Measurements from ENCODE around the gene SLC6A13. TPM values are rescaled to one million over a fixed set of nuclear protein-coding genes. Genes with fewer than 3 reads are reported as not detected.
"Not testable (repeated sequence)": the region's sequence is repeated elsewhere in the genome, so short reads cannot be mapped to it uniquely, and the experiment has no call there.

SLC6A13 gene
- 1 to 10 TPM; 2.6 to 3.3 TPM for total RNA-seq

GRCh38 chr12:262817-263216, at the start of gene SLC6A13:
Gene SLC6A13 (minus strand): TSS chr12:262836. CDS start chr12:260052, 2,784 bp downstream.
- Mint-ChIP-seq H3K27me3 (ENCODE audit: low read depth) (peaks cover 8% of the 10 kb centered on the region), H3K27ac (no peak within 1 kb of the TSS), H3K36me3 (ENCODE audit: insufficient read depth in 2 of 2) (no peaks in the 10 kb centered on the region), H3K4me3 (no peak within 1 kb of the TSS), H3K9me3 (no peaks in the 10 kb centered on the region), H3K4me1 (ENCODE audit: low read depth) (peaks cover 10% of the 10 kb centered on the region)
- ATAC-seq (replicated peaks in 1 of 2) (no peak), DNase-seq (no peak)

DNA sequence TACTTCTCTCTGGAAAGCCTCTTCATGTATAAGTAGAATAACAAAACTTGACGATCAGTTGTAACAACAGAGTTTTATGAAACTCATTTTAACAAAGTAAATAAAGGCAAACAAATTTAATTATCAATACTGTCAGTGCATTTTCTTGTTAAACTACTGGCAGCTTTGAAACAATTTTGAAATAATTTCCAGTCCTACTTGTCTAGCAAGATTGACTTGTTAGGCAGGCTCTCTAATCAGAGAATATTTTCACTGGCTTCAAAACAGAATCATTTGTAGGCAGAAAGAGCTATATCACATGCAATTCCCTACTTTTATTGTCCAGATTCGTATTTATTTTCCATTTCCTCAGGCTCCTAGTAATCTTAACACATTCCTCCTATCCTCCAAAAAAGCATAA, 45.9 kb upstream of the SLC6A13 start:
- H3K4me1 Mint-ChIP-seq (ENCODE audit: low read depth) = no peaks in the 10 kb centered on the region
- H3K27ac Mint-ChIP-seq = no peak overlapping the region
- H3K27me3 Mint-ChIP-seq (ENCODE audit: low read depth) = no peaks in the 10 kb centered on the region
- peaks cover 12 to 40% of the 10 kb centered on the region in 2 donors for H3K36me3 Mint-ChIP-seq (ENCODE audit: insufficient read depth in 2 of 2)
- no peak overlapping the region for H3K4me3 Mint-ChIP-seq
- no peak for ATAC-seq (replicated peaks in 1 of 2)
- no peak for DNase-seq
- H3K9me3 Mint-ChIP-seq = no peaks in the 10 kb centered on the region

DNA sequence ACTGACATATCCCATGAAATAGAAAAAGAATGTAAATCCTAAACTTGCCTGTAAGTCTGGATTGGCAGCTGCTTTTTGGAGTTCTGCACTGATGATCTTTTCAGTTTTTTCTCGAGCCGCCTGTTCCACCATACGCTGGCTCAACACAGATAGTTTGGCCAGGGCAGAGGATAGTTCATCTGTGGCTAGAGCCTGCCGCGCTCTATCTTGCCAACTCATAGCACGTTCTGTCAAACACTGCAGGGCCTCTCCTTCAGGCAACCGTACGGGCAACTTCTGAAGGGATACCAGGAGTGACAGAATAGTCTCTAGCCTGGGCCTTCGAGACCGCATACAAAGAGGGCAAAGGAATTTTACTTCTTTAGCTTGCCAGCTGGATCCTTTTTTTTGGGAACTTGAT, 44.8 kb upstream of the SLC6A13 start:
- H3K4me1 Mint-ChIP-seq (ENCODE audit: low read depth) = peaks cover 9% of the 10 kb centered on the region
- no peak overlapping the region for H3K27ac Mint-ChIP-seq
- DNase-seq (no peak), ATAC-seq (replicated peaks in 1 of 2) (no peak)
- H3K4me3 Mint-ChIP-seq = no peak overlapping the region
- H3K9me3 Mint-ChIP-seq = peaks cover 1% of the 10 kb centered on the region in 2 donors
- no peaks in the 10 kb centered on the region for H3K27me3 Mint-ChIP-seq (ENCODE audit: low read depth)
- H3K36me3 Mint-ChIP-seq (ENCODE audit: insufficient read depth in 2 of 2) = peaks cover 17 to 46% of the 10 kb centered on the region in 2 donors

- Mint-ChIP-seq H3K36me3 (ENCODE audit: insufficient read depth in 2 of 2) (peaks cover 37 to 58% of the 10 kb centered on the region in 2 donors), H3K4me1 (ENCODE audit: low read depth) (peaks cover 35% of the 10 kb centered on the region), H3K9me3 (peaks cover 10% of the 10 kb centered on the region in 2 donors), H3K4me3 (no peak overlapping the region), H3K27me3 (ENCODE audit: low read depth) (no peaks in the 10 kb centered on the region), H3K27ac (no peak overlapping the region)
- ATAC-seq (replicated peaks in 1 of 2) (no peak), DNase-seq (no peak)
These were observed 42.2 kb upstream of the SLC6A13 start for GRCh38 chr12:304805-305204.

DNA sequence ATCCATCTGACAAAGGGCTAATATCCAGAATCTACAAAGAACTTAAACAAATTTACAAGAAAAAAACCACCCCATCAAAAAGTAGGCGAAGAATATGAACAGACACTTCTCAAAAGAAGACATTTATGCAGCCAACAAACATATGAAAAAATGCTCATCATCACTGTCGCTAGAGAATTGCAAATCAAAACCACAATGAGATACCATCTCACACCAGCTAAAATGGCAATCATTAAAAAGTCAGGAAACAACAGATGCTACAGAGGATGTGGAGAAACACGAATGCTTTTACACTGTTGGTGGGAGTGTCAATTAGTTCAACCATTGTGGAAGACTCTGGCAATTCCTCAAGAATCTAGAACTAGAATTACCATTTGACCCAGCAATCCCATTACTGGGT, 40.1 kb upstream of the SLC6A13 start:
- peak overlapping the region; percentile 64 for H3K27ac Mint-ChIP-seq
- DNase-seq; H3K27me3 Mint-ChIP-seq (ENCODE audit: low read depth); ATAC-seq (replicated peaks in 1 of 2): not testable (repeated sequence)
- H3K4me1 Mint-ChIP-seq (ENCODE audit: low read depth) = peaks cover 41% of the 10 kb centered on the region
- peaks cover 17 to 18% of the 10 kb centered on the region in 2 donors for H3K9me3 Mint-ChIP-seq
- H3K36me3 Mint-ChIP-seq (ENCODE audit: insufficient read depth in 2 of 2) = peaks cover 48 to 65% of the 10 kb centered on the region in 2 donors
- peak overlapping the region in 1 of 2 donors; percentile 83 for H3K4me3 Mint-ChIP-seq

DNA sequence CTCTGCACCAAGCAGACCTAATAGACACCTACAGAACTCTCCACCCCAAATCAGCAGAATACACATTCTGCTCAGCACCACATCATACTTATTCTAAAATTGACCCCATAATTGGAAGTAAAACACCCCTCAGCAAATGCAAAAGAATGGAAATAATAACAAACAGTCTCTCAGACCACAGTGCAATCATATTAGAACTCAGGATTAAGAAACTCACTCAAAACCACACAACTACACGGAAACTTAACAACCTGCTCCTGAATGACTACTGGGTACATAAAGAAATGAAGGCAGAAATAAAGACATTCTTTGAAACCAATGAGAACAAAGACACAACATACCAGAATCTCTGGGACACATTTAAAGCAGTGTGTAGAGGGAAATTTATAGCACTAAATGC, 37.5 kb upstream of the SLC6A13 start:
- Mint-ChIP-seq H3K27ac (peak overlapping the region; percentile 95), H3K4me1 (ENCODE audit: low read depth) (peaks cover 41% of the 10 kb centered on the region), H3K36me3 (ENCODE audit: insufficient read depth in 2 of 2) (peaks cover 45 to 67% of the 10 kb centered on the region in 2 donors), H3K9me3 (peaks cover 17 to 18% of the 10 kb centered on the region in 2 donors), H3K4me3 (peak overlapping the region; percentile 48 to 83)
- DNase-seq; ATAC-seq (replicated peaks in 1 of 2); H3K27me3 Mint-ChIP-seq (ENCODE audit: low read depth): not testable (repeated sequence)

DNA sequence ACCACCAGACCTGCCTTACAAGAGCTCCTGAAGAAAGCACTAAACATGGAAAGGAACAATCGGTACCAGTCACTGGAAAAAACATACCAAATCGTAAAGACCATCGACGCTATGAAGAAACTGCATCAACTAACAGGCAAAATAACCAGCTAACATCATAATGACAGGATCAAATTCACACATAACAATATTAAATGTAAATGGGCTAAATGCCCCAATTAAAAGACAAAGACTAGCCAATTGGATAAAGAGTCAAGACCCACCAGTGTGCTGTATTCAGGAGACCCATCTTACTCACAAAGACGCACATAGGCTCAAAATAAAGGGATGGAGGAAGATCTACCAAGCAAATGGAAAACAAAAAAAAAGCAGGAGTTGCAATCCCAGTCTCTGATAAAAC, 36.9 kb upstream of the SLC6A13 start:
- peaks cover 17 to 18% of the 10 kb centered on the region in 2 donors for H3K9me3 Mint-ChIP-seq
- peak overlapping the region in 1 of 2 donors; percentile 35 for H3K4me3 Mint-ChIP-seq
- peaks cover 46 to 72% of the 10 kb centered on the region in 2 donors for H3K36me3 Mint-ChIP-seq (ENCODE audit: insufficient read depth in 2 of 2)
- ATAC-seq (replicated peaks in 1 of 2); DNase-seq; H3K27me3 Mint-ChIP-seq (ENCODE audit: low read depth): not testable (repeated sequence)
- H3K4me1 Mint-ChIP-seq (ENCODE audit: low read depth) = peaks cover 46% of the 10 kb centered on the region
- peak overlapping the region; percentile 58 for H3K27ac Mint-ChIP-seq

GRCh38 chr12:298059-298458, 35.4 kb upstream of the SLC6A13 start:
- H3K4me1 Mint-ChIP-seq (ENCODE audit: low read depth) = peaks cover 43% of the 10 kb centered on the region
- not testable (repeated sequence) for H3K27me3 Mint-ChIP-seq (ENCODE audit: low read depth); DNase-seq; H3K27ac Mint-ChIP-seq; ATAC-seq (replicated peaks in 1 of 2); H3K4me3 Mint-ChIP-seq
- peaks cover 17 to 18% of the 10 kb centered on the region in 2 donors for H3K9me3 Mint-ChIP-seq
- peaks cover 44 to 79% of the 10 kb centered on the region in 2 donors for H3K36me3 Mint-ChIP-seq (ENCODE audit: insufficient read depth in 2 of 2)

- Mint-ChIP-seq H3K27me3 (ENCODE audit: low read depth) (no peaks in the 10 kb centered on the region), H3K4me1 (ENCODE audit: low read depth) (peaks cover 14% of the 10 kb centered on the region), H3K36me3 (ENCODE audit: insufficient read depth in 2 of 2) (peaks cover 27 to 67% of the 10 kb centered on the region in 2 donors), H3K27ac (peak overlapping the region; percentile 51), H3K9me3 (peaks cover 7 to 9% of the 10 kb centered on the region in 2 donors), H3K4me3 (no peak overlapping the region)
- no peak for DNase-seq
- ATAC-seq (replicated peaks in 1 of 2) = no peak
These were observed 32.5 kb upstream of the SLC6A13 start for GRCh38 chr12:295132-295531.

- peaks cover 5% of the 10 kb centered on the region for H3K4me1 Mint-ChIP-seq (ENCODE audit: low read depth)
- no peaks in the 10 kb centered on the region for H3K9me3 Mint-ChIP-seq
- peak overlapping the region; percentile 82 for H3K27ac Mint-ChIP-seq
- peaks cover 13 to 48% of the 10 kb centered on the region in 2 donors for H3K36me3 Mint-ChIP-seq (ENCODE audit: insufficient read depth in 2 of 2)
- ATAC-seq (replicated peaks in 1 of 2) (no peak), DNase-seq (no peak)
- H3K4me3 Mint-ChIP-seq = no peak overlapping the region
- no peaks in the 10 kb centered on the region for H3K27me3 Mint-ChIP-seq (ENCODE audit: low read depth)
These were observed 30.6 kb upstream of the SLC6A13 start for GRCh38 chr12:293199-293598.

DNA sequence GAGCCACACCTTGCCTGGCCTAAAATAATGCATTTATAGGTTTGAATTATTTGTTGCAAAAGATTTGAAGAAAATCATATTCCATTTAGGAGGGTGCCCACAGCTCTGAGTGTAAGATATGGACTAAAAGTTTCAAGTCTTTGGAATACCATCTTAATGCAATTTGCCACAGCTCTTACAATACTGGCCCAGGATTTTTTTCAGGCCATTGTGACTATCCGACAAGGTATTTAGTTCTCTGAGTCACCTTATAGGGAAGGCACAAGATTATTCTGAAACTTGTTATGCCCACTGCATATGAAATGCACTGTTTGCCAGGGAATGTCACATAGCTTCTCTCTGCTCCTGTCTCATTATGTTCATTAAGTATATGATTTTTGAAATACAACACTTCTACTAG, 29.6 kb upstream of the SLC6A13 start:
- Mint-ChIP-seq H3K4me1 (ENCODE audit: low read depth) (peaks cover 15% of the 10 kb centered on the region), H3K27me3 (ENCODE audit: low read depth) (no peaks in the 10 kb centered on the region), H3K36me3 (ENCODE audit: insufficient read depth in 2 of 2) (peaks cover 13 to 51% of the 10 kb centered on the region in 2 donors), H3K4me3 (no peak overlapping the region), H3K9me3 (no peaks in the 10 kb centered on the region), H3K27ac (peak overlapping the region; percentile 82)
- DNase-seq = no peak
- no peak for ATAC-seq (replicated peaks in 1 of 2)

DNA sequence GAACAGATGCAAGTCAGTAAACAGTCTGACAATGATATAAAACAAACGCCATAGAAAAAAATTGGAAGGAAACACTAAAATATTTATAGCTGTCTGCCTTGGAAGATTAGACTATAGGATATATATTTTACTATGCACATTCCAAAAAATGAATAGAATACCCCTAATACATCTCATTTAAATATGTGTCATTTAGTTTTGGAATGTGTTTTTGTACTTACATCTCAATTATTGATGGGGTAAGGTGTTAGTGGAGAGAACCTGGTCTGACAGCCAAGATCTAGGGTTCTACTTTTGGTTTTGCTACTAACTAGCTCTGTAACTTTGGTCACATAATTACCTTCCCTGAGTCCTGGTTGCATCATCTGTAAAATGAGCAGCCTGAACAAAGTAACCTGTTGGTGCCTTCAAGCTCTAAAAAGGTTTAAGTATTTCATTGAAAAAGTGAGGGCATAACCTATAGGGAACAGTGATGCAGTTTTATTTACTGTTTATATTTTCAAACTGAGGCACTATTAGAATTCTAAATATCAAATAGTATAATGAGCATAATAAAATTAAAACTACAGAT, 28.6 kb upstream of the SLC6A13 start:
- DNase-seq (no peak), ATAC-seq (replicated peaks in 1 of 2) (peak; percentile 42 to 47)
- Mint-ChIP-seq H3K9me3 (no peaks in the 10 kb centered on the region), H3K4me3 (peak overlapping the region in 1 of 2 donors; percentile 31), H3K36me3 (ENCODE audit: insufficient read depth in 2 of 2) (peaks cover 12 to 46% of the 10 kb centered on the region in 2 donors), H3K27me3 (ENCODE audit: low read depth) (no peaks in the 10 kb centered on the region), H3K27ac (peak overlapping the region; percentile 84), H3K4me1 (ENCODE audit: low read depth) (peaks cover 25% of the 10 kb centered on the region)

DNA sequence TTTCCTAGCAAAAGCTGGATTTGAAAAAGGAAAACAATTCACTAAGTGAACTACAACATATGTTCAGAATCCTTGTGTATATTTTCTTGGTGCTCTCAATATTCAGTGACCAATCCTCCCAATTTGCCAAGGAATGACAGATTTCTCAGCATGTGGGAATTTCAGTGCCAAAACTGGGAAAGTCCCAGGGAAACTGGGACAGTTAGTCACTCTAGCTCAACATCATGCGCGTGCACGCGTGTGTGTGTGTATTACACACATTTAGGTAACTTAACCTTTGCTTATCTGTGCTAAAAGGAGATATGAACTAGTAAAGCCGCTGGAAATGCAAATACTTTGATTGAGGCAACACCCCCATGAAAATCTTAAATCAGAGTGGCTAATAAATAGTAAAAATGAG, 26.1 kb upstream of the SLC6A13 start:
- Mint-ChIP-seq H3K9me3 (no peaks in the 10 kb centered on the region), H3K36me3 (ENCODE audit: insufficient read depth in 2 of 2) (peaks cover 19 to 38% of the 10 kb centered on the region in 2 donors), H3K4me3 (no peak overlapping the region), H3K27ac (no peak overlapping the region), H3K27me3 (ENCODE audit: low read depth) (no peaks in the 10 kb centered on the region), H3K4me1 (ENCODE audit: low read depth) (peaks cover 30% of the 10 kb centered on the region)
- ATAC-seq (replicated peaks in 1 of 2) (no peak), DNase-seq (no peak)
